Measurements from ENCODE around the gene UMODL1.

UMODL1 gene, protein sequence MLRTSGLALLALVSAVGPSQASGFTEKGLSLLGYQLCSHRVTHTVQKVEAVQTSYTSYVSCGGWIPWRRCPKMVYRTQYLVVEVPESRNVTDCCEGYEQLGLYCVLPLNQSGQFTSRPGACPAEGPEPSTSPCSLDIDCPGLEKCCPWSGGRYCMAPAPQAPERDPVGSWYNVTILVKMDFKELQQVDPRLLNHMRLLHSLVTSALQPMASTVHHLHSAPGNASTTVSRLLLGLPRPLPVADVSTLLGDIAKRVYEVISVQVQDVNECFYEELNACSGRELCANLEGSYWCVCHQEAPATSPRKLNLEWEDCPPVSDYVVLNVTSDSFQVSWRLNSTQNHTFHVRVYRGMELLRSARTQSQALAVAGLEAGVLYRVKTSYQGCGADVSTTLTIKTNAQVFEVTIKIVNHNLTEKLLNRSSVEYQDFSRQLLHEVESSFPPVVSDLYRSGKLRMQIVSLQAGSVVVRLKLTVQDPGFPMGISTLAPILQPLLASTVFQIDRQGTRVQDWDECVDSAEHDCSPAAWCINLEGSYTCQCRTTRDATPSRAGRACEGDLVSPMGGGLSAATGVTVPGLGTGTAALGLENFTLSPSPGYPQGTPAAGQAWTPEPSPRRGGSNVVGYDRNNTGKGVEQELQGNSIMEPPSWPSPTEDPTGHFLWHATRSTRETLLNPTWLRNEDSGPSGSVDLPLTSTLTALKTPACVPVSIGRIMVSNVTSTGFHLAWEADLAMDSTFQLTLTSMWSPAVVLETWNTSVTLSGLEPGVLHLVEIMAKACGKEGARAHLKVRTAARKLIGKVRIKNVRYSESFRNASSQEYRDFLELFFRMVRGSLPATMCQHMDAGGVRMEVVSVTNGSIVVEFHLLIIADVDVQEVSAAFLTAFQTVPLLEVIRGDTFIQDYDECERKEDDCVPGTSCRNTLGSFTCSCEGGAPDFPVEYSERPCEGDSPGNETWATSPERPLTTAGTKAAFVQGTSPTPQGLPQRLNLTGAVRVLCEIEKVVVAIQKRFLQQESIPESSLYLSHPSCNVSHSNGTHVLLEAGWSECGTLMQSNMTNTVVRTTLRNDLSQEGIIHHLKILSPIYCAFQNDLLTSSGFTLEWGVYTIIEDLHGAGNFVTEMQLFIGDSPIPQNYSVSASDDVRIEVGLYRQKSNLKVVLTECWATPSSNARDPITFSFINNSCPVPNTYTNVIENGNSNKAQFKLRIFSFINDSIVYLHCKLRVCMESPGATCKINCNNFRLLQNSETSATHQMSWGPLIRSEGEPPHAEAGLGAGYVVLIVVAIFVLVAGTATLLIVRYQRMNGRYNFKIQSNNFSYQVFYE

DNA sequence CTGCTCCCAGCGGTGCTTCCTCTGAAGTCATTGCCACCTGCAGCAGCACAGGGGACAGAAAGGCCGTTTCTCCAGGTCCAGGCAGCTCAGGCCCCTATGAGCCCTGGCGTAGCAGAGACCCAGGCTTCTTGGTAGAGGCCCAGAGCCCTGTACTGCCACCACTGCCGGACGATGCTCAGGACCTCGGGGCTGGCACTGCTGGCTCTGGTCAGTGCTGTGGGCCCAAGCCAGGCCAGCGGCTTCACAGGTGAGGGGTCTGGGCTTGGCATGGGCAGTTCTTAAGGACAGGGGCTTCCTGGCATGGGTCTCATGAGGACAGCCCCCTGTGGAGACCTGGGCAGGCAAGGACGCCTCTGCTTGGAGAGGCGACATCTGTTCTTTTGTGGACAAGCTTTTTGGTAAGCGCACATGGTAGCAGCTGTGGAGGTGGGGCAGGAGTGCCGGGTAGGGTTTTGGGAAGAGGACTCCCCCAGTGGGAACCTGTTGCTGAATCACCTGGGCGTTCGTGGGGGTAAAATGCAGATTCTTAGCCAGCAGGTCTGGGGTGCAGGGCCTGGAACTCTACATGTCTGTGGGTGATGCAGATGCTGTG lies at the start of gene UMODL1:
TSS of gene UMODL1 (plus strand) at position 172 of the 592 bp plus-strand sequence. CDS start at position 172, 0 bp downstream.
- WGBS (ENCODE audit: insufficient coverage, insufficient read length): no CpG with 5 or more reads among the region's 13 CpGs
- Histone ChIP-seq H3K36me3 (ENCODE audit: control insufficient read depth, insufficient read depth, low read length) (no peaks in the 10 kb centered on the region; the same call in 1 of the 2 replicates), H3K9me3 (ENCODE audit: control insufficient read depth, insufficient read depth, low read length) (no peaks in the 10 kb centered on the region), H3K4me3 (ENCODE audit: low read length) (no peak within 1 kb of the TSS), H3K27ac (ENCODE audit: low read length) (no peak within 1 kb of the TSS), H3K4me1 (ENCODE audit: control insufficient read depth, insufficient read depth, low read length) (no peaks in the 10 kb centered on the region; the same call in 1 of the 2 replicates), H3K27me3 (ENCODE audit: control insufficient read depth, insufficient read depth, low read length) (no peaks in the 10 kb centered on the region)
- DNase-seq (ENCODE audit: low read depth, low spot score): no peak

DNA sequence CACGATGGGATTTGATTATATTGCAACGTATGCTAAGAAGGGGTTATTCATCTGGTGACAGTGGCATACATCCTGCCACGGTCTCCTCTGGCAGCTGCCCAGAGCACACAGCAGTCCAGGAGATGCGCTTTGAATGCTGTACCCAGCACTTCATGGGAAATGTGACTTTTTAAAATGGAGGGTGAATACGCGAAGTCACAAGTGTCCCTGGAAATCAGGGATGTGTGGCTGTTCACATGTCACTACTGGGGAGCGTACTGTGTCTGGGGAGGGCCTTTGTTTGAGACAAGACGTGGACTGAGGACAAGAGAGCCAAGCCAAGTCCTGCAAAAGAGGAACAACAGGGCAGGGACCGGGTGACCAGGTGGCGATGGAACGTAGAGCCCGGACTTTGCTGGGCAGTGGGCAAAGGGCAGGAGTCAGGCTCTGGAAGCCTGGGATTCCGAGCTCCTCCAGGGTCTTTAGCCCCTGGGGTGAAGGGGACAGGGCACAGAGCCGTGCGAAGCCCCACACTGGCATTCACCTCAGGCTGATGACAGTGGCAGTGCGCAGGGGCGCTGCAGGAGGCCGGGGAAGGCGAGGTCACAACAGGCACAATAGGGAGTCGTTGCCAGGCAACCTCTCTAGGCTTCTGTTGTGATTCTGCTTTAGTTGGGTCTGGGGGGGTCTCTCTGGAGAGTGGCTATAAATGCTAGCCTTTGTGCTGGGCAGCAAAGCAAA lies 49.6 kb upstream of the UMODL1 start:
- Histone ChIP-seq H3K4me1 (ENCODE audit: control insufficient read depth, insufficient read depth, low read length) (peaks cover 2% of the 10 kb centered on the region; the same call in 1 of the 2 replicates), H3K4me3 (ENCODE audit: low read length) (no peak overlapping the region), H3K27ac (ENCODE audit: low read length) (no peak overlapping the region), H3K27me3 (ENCODE audit: control insufficient read depth, insufficient read depth, low read length) (no peaks in the 10 kb centered on the region), H3K9me3 (ENCODE audit: control insufficient read depth, insufficient read depth, low read length) (no peaks in the 10 kb centered on the region), H3K36me3 (ENCODE audit: control insufficient read depth, insufficient read depth, low read length) (no peaks in the 10 kb centered on the region)
- no peak for DNase-seq (ENCODE audit: low read depth, low spot score)
- WGBS (ENCODE audit: insufficient coverage, insufficient read length): no CpG with 5 or more reads among the region's 20 CpGs

DNA sequence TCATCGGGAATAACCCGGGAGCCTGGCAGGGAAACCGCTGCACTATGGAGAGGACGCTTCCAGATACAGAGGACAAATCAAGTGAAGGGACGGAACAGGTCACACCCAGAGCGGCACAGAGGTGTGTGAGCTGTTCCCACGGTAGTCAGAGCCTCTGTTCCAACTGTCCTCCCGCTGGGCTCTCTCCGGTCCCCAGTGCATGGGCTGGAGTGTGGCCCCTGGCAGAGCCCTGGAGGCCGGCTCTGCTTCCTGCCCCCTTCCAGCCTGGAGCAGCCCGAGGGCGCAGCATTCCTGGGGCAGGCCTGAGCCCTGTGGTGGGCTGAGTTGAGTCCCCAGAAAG lies 49.1 kb upstream of the UMODL1 start:
- H3K27ac ChIP-seq (ENCODE audit: low read length): no peak overlapping the region
- no peaks in the 10 kb centered on the region for H3K27me3 ChIP-seq (ENCODE audit: control insufficient read depth, insufficient read depth, low read length)
- no peak for DNase-seq (ENCODE audit: low read depth, low spot score)
- no CpG with 5 or more reads among the region's 12 CpGs for WGBS (ENCODE audit: insufficient coverage, insufficient read length)
- no peak overlapping the region for H3K4me3 ChIP-seq (ENCODE audit: low read length)
- H3K9me3 ChIP-seq (ENCODE audit: control insufficient read depth, insufficient read depth, low read length): no peaks in the 10 kb centered on the region
- H3K4me1 ChIP-seq (ENCODE audit: control insufficient read depth, insufficient read depth, low read length): peaks cover 2% of the 10 kb centered on the region; the same call in 1 of the 2 replicates
- H3K36me3 ChIP-seq (ENCODE audit: control insufficient read depth, insufficient read depth, low read length): no peaks in the 10 kb centered on the region

DNA sequence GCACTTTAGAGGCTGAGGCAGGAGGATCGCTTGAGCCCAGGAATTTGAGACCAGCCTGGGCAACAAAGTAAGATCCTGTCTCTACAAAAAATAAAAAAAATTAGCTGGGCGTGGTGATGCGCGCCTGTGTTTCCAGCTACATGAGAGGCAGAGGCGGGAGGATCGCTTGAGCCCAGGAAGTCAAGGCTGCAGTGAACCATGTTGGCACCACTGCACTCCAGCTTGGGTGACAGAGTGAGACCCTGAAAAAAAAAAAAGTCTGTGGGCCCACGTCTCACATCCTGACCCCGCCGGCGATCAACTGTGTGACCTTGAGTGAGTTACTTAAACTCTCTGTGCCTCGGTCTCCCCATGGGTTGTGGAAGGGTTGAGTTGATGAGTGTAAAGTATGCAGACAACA lies 48.2 kb upstream of the UMODL1 start:
- DNase-seq (ENCODE audit: low read depth, low spot score): no peak
- H3K4me3 ChIP-seq (ENCODE audit: low read length): no peak overlapping the region
- no peak overlapping the region for H3K27ac ChIP-seq (ENCODE audit: low read length)
- WGBS (ENCODE audit: insufficient coverage, insufficient read length): no CpG with 5 or more reads among the region's 11 CpGs
- peaks cover 2% of the 10 kb centered on the region; the same call in 1 of the 2 replicates for H3K4me1 ChIP-seq (ENCODE audit: control insufficient read depth, insufficient read depth, low read length)
- H3K27me3 ChIP-seq (ENCODE audit: control insufficient read depth, insufficient read depth, low read length): no peaks in the 10 kb centered on the region
- no peaks in the 10 kb centered on the region for H3K9me3 ChIP-seq (ENCODE audit: control insufficient read depth, insufficient read depth, low read length)
- no peaks in the 10 kb centered on the region for H3K36me3 ChIP-seq (ENCODE audit: control insufficient read depth, insufficient read depth, low read length)

DNA sequence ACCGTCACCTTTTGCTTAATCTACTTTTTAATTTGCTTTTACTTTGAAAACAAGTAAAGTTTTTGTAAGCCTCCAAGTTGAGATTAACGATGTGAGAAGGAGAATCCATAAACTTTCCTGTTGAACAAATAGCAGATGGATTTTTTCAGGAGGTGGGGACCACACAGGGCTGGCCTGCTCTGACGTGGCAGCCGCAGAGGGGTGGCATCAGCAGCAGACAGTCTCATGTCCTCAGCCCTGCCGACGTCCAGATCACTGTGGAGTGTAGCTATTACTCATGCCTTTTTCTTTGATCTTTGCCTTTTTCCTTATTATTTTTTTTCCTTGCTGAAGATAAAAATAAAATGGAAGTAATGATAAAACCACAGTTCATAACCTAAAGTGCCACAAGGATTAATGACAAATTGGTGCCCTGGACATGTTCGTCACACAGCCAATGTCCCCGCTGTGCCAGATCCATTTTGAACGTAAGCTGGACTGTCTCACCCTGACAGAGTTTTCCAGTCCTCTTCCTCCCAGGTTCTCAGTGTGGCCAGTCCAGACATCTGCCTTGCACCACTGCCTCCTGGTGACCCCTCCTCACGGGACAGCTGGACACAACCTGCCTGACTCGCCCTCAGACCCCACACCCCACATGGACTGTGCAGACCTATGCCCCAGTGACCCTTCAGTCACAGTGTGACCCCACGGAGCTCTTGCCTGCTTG lies 45.6 kb upstream of the UMODL1 start:
- Histone ChIP-seq H3K36me3 (ENCODE audit: control insufficient read depth, insufficient read depth, low read length) (no peaks in the 10 kb centered on the region), H3K9me3 (ENCODE audit: control insufficient read depth, insufficient read depth, low read length) (no peaks in the 10 kb centered on the region), H3K27me3 (ENCODE audit: control insufficient read depth, insufficient read depth, low read length) (no peaks in the 10 kb centered on the region), H3K4me1 (ENCODE audit: control insufficient read depth, insufficient read depth, low read length) (peaks cover 2% of the 10 kb centered on the region; the same call in 1 of the 2 replicates), H3K4me3 (ENCODE audit: low read length) (no peak overlapping the region), H3K27ac (ENCODE audit: low read length) (no peak overlapping the region)
- WGBS (ENCODE audit: insufficient coverage, insufficient read length): no CpG with 5 or more reads among the region's 12 CpGs
- DNase-seq (ENCODE audit: low read depth, low spot score): no peak

DNA sequence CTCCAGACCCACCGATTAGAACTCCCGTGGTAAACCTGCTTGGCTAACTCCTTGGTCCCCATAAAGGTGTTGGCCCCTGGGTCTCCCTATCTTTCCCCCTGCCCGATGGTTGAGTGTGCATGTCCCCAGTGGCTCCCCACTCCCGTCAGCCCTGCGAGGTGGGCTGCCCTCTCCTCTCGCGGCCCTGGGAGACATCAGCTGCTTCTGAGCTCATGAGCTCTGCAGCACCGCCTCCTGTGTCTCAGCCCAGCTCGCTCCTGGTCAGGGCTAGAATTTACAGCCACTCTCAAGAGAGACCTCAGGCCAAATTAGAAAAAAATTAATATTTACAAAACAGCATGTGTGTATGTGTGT lies 45.1 kb upstream of the UMODL1 start:
- Histone ChIP-seq H3K4me3 (ENCODE audit: low read length) (no peak overlapping the region), H3K4me1 (ENCODE audit: control insufficient read depth, insufficient read depth, low read length) (peaks cover 2% of the 10 kb centered on the region; the same call in 1 of the 2 replicates), H3K27ac (ENCODE audit: low read length) (no peak overlapping the region), H3K27me3 (ENCODE audit: control insufficient read depth, insufficient read depth, low read length) (no peaks in the 10 kb centered on the region), H3K36me3 (ENCODE audit: control insufficient read depth, insufficient read depth, low read length) (no peaks in the 10 kb centered on the region), H3K9me3 (ENCODE audit: control insufficient read depth, insufficient read depth, low read length) (no peaks in the 10 kb centered on the region)
- WGBS (ENCODE audit: insufficient coverage, insufficient read length): no CpG with 5 or more reads among the region's 9 CpGs
- DNase-seq (ENCODE audit: low read depth, low spot score): no peak

DNA sequence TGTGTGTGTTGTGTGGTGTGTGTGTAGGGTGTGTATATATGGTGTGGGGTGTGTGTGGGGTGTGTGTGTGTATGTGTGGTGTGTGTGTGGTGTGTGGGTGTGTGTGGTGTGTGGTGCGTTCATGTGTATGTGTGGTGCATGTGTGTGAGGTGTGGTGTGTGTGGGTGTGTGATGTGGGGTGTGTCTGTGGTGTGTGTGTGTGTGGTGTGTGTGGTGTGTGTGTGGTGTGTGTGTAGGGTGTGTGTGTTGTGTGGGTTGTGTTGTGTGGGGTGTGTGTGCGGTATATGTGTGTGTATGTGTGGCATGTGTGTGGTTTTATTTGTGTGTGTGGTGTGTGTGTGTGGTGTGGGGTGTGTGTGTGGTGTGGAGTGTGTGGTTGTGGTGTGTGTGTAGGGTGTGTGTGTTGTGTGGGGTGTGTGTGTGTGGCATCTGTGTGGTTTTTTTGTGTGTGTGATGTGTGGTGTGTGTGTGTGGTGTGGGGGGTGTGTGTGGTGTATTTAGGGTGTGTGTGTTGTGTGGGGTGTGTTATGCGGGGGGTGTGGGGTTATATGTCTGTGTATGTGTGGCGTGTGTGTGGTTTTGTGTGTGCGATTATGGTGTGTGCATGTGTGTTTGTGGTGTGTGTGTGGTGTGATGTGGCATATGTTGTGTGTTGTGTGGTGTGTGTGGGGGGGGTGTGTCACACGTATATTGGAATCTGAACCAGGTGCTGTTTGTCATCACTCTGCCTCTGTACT lies 43.9 kb upstream of the UMODL1 start:
- no peak overlapping the region for H3K27ac ChIP-seq (ENCODE audit: low read length)
- no peak overlapping the region for H3K4me3 ChIP-seq (ENCODE audit: low read length)
- no peak for DNase-seq (ENCODE audit: low read depth, low spot score)
- no peaks in the 10 kb centered on the region for H3K36me3 ChIP-seq (ENCODE audit: control insufficient read depth, insufficient read depth, low read length)
- 100% methylated on average over 5 of the region's 6 CpGs for WGBS (ENCODE audit: insufficient coverage, insufficient read length)
- H3K27me3 ChIP-seq (ENCODE audit: control insufficient read depth, insufficient read depth, low read length): no peaks in the 10 kb centered on the region
- H3K4me1 ChIP-seq (ENCODE audit: control insufficient read depth, insufficient read depth, low read length): peaks cover 2% of the 10 kb centered on the region; the same call in 1 of the 2 replicates
- H3K9me3 ChIP-seq (ENCODE audit: control insufficient read depth, insufficient read depth, low read length): no peaks in the 10 kb centered on the region

DNA sequence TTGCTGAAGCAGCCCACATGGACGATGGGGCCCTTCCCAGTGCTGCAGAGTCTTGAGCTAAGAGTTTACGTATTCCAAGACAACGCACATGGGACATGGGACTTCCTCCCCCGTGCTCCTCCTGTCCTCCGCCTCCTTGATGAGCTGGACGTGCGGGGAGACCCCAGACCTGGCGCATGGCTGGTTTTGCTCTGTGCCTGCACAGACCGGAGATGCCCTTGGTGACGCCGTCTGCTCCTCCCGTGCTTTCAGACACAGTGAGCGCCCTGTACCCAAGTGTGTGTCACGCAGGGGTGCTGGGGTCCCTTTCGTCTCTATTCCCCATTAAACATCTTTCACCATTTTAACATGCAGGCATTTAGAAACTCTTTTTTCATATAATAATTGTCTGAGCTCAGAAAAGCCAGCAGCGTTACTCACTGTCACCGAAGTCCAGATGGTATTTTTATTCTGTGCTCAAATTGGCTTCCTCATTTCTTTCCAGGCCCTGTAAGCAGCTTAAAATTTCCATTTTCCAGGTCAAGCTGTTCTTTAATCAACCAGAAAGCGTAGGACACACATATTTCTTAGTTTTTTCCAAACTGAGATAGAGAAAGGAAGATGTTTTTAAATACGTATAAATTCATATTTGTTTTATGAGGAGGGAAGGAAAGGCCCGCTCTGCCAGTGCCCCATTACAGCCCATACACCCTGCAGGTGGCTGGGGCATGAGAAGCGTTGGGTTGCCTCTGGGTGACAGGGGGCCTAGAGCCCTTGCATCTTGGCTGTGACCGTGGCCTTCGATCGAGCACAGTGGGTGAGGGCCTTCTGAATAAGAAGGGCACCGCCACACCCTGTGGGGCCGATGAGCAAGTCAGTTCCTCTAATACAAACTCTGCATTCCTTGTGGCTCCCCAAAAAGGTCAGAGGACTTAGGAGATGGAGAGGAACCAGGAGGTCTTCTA lies 43.0 kb upstream of the UMODL1 start:
- Histone ChIP-seq H3K27me3 (ENCODE audit: control insufficient read depth, insufficient read depth, low read length) (no peaks in the 10 kb centered on the region), H3K27ac (ENCODE audit: low read length) (no peak overlapping the region), H3K9me3 (ENCODE audit: control insufficient read depth, insufficient read depth, low read length) (no peaks in the 10 kb centered on the region), H3K36me3 (ENCODE audit: control insufficient read depth, insufficient read depth, low read length) (peaks cover 2% of the 10 kb centered on the region; the same call in 1 of the 2 replicates), H3K4me3 (ENCODE audit: low read length) (no peak overlapping the region), H3K4me1 (ENCODE audit: control insufficient read depth, insufficient read depth, low read length) (peaks cover 2% of the 10 kb centered on the region; the same call in 1 of the 2 replicates)
- DNase-seq (ENCODE audit: low read depth, low spot score): no peak
- WGBS (ENCODE audit: insufficient coverage, insufficient read length): 100% methylated on average over 1 of the region's 26 CpGs
